Gastrocnemius medialis (tissue), 4 donors: ENCODE results near the gene SLC24A2.

Experiments
- POLR2A ChIP-seq, 2 donors: fragments of 450-650 bp; IDR thresholded peaks; one replicate each; pipeline ENCODE4 v1.6.1; 2017; ENCODE audit warnings: antibody characterized with exemption in 2 of 2, mild to moderate bottlenecking in 2 of 2, moderate library complexity in 2 of 2
- TF ChIP-seq, protein P1 (sequence below), 5 experiments: fragments of 450-650 bp in 3 of 5; fragments of 200-600 bp in 2 of 5; sonication (generic) in 2 of 5; IDR thresholded peaks in 4 of 5; conservative IDR thresholded peaks in 1 of 5; 1 replicate in 4 of 5; 2 replicates in 1 of 5; pipeline ENCODE4 v1.5.1; 2016 to 2019; ENCODE audit warnings: antibody characterized with exemption in 5 of 5, mild to moderate bottlenecking in 3 of 5, moderate library complexity in 3 of 5

DNA sequence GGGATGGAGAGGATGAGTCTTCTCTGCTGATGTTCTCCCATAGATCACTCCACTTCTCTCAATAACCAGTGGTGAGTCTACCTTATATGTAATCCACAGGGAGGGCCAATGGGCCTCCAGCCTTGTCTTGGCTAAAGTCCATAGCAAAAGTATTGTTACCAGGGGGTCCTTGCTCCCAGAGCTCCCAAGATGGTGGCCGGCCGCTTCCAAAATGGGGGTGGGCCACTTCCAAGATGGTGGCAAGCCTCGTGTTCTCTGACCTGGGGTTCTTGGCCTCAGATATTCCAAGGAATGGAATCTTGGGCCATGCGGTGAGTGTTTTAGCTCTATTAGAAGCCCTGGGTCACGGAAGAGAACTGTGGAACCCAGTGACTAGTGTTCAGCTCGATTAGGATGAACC lies 12.0 kb upstream of the SLC24A2 start:
- no peak for TF ChIP-seq POLR2A (IDR thresholded peaks at IDR 0.05)
- TF ChIP-seq, protein P1, sequence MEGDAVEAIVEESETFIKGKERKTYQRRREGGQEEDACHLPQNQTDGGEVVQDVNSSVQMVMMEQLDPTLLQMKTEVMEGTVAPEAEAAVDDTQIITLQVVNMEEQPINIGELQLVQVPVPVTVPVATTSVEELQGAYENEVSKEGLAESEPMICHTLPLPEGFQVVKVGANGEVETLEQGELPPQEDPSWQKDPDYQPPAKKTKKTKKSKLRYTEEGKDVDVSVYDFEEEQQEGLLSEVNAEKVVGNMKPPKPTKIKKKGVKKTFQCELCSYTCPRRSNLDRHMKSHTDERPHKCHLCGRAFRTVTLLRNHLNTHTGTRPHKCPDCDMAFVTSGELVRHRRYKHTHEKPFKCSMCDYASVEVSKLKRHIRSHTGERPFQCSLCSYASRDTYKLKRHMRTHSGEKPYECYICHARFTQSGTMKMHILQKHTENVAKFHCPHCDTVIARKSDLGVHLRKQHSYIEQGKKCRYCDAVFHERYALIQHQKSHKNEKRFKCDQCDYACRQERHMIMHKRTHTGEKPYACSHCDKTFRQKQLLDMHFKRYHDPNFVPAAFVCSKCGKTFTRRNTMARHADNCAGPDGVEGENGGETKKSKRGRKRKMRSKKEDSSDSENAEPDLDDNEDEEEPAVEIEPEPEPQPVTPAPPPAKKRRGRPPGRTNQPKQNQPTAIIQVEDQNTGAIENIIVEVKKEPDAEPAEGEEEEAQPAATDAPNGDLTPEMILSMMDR (IDR thresholded peaks at IDR 0.05 in 4 of 5, conservative IDR thresholded peaks at IDR 0.05 in 1 of 5), result no peak
